Activated CD8-positive, alpha-beta memory T cell treated with anti-CD3 and anti-CD28 coated beads for 1 hour (primary cell): Measurements from ENCODE around the gene ERICH4.
"Not testable (repeated sequence)": the region's sequence is repeated elsewhere in the genome, so short reads cannot be mapped to it uniquely, and the experiment has no call there.

Experiments
- DNase-seq, 2 donors: peaks; one replicate each; pipeline ENCODE4 v3.0.0-alpha.2; 2020; ENCODE audit warnings: low read depth in 1 of 2; ENCODE audit errors: extremely low read depth in 1 of 2

The ERICH4 gene

DNA sequence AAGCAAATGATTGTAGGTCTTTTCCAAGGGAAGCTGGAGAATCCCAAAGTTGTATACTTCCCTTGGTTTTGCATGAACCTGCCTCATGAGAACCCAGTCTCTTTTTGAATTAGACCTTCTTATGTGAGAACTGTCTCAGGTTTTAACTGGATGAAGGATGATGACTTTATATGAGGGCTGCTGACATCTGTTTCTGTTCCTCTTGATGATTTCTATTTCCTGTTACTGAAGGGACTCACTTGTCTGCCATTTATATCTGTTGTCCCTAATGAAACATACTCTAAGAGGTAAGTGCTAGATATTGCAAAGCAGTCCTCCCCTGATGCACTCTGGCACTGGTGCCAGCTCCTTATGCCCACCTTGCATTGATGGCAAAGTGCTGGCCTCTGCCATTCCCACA lies 33.6 kb downstream of the ERICH4 start:
- DNase-seq, result no peak

- DNase-seq, result no peak
Measured at GRCh38 chr19:41478171-41478570, 35.2 kb downstream of the ERICH4 start.

DNA sequence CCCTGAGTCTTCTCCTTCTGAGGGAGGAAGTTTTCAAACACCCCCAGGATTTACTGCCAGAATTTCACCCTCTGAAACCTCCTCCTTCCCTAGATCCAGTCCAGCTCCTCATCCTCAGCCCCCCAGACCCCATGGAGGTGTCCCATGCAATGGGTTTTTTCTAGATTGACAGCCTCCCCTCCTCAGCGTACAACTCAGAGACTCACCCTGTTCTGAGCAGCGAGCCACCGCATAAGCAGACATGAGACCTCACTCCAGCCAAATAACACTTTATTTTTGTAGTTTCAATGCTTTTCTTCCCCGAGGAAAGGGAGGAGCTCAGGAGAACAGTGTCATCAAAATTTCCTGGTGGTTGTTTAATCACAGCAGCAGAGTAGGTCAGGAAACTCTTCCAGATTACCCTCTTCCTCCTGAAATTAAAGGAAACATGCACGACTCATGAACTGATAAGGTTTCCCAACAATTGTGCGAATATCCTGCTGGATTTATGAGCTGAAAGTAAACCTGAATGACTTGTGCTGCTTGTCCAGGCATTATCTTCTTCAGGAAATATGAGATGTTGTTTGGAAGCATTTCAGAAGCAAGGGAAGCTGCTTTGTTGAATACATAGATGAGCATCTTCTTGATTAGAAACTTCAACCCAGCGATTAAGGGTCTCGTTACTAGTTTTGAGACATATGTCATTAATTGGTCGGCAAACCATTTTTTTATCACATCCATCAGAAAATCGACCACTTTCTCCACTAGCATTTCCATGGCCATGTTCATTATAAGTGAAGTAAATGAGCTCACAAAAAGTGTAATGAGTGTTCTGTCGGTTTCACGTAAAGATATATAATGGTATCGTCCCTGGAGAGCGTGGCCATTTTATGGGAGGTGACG lies 36.2 kb downstream of the ERICH4 start:
- no peak for DNase-seq

- DNase-seq, result no peak
Measured at GRCh38 chr19:41479757-41480191, 36.8 kb downstream of the ERICH4 start.

GRCh38 chr19:41480336-41480735 lies 37.4 kb downstream of the ERICH4 start:
- no peak for DNase-seq

- no peak for DNase-seq
Measured at GRCh38 chr19:41484822-41485221, 41.9 kb downstream of the ERICH4 start.

- DNase-seq, result not testable (repeated sequence)
Measured at GRCh38 chr19:41486953-41487352, 44.0 kb downstream of the ERICH4 start.

GRCh38 chr19:41492843-41493242 lies 49.9 kb downstream of the ERICH4 start:
- DNase-seq, result no peak
